ENCODE data around the gene SH3RF3. TPM values are rescaled to one million over a fixed set of nuclear protein-coding genes. Genes with fewer than 3 reads are reported as not detected.

The SH3RF3 gene
- total and polyA plus RNA-seq, 2 of the 13 experiments (the other 11 are each of a cell fraction or from before 2014, with no cell fraction given), result 0.04 TPM; not detected in 1

DNA sequence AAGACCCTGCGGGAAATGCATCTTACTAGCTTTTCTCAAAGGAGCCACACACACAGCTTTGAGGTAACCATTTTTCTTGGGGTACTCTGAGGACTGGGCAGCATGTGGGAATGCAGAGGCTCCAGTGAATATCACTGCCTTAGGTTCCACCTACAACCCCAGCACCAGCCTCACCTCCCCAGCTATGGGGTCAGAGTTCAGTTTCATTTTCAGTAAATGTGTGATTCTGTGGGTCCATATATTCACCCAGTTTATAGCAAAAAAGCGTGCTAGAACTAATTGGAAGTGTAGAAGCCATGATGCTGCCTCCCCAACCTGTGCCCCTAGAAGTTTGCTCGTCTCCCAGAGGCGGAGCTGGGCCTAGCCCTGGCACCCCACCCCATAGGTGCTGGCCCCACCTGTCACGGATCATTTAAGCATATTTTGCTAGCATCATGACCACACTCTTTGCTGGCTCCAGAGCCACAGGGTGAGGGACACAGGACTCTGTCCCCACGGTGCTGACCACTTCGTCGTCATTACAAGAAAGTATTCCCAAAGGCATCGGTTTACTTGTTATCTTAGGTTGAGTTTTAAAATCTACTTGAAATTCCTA is 57.7 kb downstream of the SH3RF3 start (continued):
- TF ChIP-seq KMT2A (CRISPR knock-in tag; IDR thresholded peaks at IDR 0.05) (no peak), ZBTB7B (CRISPR knock-in tag; IDR thresholded peaks at IDR 0.05) (no peak), SNRNP70 (IDR thresholded peaks at IDR 0.05; ENCODE audit: low read depth, low read length) (no peak)

GRCh38 chr2:109187711-109188495 is 58.9 kb downstream of the SH3RF3 start:
- no peaks in the 10 kb centered on the region for H3K79me2 ChIP-seq (ENCODE audit: insufficient read depth, low read length)
- WGBS (ENCODE audit: low lambda C conversion rate), result 58% methylated on average over 17 of the region's 19 CpGs
- in situ Hi-C loops (cut with HindIII; ENCODE audit: extremely low pct_ligation_motif_present, low pct_unique_long_range_greater_than_20kb) (no loop called here), intact Hi-C loops (cut with micrococcal nuclease; ENCODE audit: unreplicated experiment) (no loop called here)
- no peak overlapping the region for H3K9ac ChIP-seq (ENCODE audit: insufficient read depth, low read depth, low read length)
- BruUV-seq (replicated peaks), result no TSS peak
- FAIRE-seq (no peak), ATAC-seq (no peak; the same call in 2 of the 3 replicates), DNase-seq (ENCODE audit: low spot score) (no peak)
- H3K36me3 ChIP-seq (replicated peaks in 1 of 2; ENCODE audit: control insufficient read depth in 1 of 2, insufficient read depth in 2 of 2, low read length in 2 of 2), result no peaks in the 10 kb centered on the region
- H3K4me2 ChIP-seq (ENCODE audit: low read depth, low read length), result no peak overlapping the region
- H2AFZ ChIP-seq (ENCODE audit: low read length), result no peak overlapping the region
- no peaks in the 10 kb centered on the region for H3K4me1 ChIP-seq (ENCODE audit: insufficient read depth, low read length)
- ChIA-PET POLR2A (no interaction called here), CTCF (ENCODE audit: low intra/inter-chr PET ratio, low total read pairs) (no interaction called here)
- H3K27ac ChIP-seq (ENCODE audit: extremely low read length, insufficient read depth, low read length), result no peak overlapping the region
- no peak overlapping the region for H3K4me3 ChIP-seq (replicated peaks in 1 of 3; ENCODE audit: insufficient read depth in 1 of 3, low read depth in 2 of 3, low read length in 3 of 3)
- no peak for TF ChIP-seq NFKBIZ (CRISPR knock-in tag; IDR thresholded peaks at IDR 0.05)
- no peak for TF ChIP-seq KDM3A (CRISPR knock-in tag; IDR thresholded peaks at IDR 0.05; ENCODE audit: low read depth)
- TF ChIP-seq, protein P1, sequence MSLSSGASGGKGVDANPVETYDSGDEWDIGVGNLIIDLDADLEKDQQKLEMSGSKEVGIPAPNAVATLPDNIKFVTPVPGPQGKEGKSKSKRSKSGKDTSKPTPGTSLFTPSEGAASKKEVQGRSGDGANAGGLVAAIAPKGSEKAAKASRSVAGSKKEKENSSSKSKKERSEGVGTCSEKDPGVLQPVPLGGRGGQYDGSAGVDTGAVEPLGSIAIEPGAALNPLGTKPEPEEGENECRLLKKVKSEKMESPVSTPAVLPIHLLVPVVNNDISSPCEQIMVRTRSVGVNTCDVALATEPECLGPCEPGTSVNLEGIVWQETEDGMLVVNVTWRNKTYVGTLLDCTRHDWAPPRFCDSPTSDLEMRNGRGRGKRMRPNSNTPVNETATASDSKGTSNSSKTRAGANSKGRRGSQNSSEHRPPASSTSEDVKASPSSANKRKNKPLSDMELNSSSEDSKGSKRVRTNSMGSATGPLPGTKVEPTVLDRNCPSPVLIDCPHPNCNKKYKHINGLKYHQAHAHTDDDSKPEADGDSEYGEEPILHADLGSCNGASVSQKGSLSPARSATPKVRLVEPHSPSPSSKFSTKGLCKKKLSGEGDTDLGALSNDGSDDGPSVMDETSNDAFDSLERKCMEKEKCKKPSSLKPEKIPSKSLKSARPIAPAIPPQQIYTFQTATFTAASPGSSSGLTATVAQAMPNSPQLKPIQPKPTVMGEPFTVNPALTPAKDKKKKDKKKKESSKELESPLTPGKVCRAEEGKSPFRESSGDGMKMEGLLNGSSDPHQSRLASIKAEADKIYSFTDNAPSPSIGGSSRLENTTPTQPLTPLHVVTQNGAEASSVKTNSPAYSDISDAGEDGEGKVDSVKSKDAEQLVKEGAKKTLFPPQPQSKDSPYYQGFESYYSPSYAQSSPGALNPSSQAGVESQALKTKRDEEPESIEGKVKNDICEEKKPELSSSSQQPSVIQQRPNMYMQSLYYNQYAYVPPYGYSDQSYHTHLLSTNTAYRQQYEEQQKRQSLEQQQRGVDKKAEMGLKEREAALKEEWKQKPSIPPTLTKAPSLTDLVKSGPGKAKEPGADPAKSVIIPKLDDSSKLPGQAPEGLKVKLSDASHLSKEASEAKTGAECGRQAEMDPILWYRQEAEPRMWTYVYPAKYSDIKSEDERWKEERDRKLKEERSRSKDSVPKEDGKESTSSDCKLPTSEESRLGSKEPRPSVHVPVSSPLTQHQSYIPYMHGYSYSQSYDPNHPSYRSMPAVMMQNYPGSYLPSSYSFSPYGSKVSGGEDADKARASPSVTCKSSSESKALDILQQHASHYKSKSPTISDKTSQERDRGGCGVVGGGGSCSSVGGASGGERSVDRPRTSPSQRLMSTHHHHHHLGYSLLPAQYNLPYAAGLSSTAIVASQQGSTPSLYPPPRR (CRISPR knock-in tag; IDR thresholded peaks at IDR 0.05; ENCODE audit: borderline replicate concordance), result no peak
- H4K20me1 ChIP-seq (ENCODE audit: insufficient read depth, low read length), result no peaks in the 10 kb centered on the region
- H3K9me3 ChIP-seq (ENCODE audit: low read length), result no peaks in the 10 kb centered on the region
- peaks cover 0 to 3% of the 10 kb centered on the region in 2 experiments; a peak in 1 of 5 replicates for H3K27me3 ChIP-seq (ENCODE audit: control insufficient read depth in 1 of 2, insufficient read depth in 2 of 2, low read length in 2 of 2)
